HUDEP-2 (cell line): Measurements from ENCODE around the gene DAB2.
"Not testable (repeated sequence)": the region's sequence is repeated elsewhere in the genome, so short reads cannot be mapped to it uniquely, and the experiment has no call there.

Experiments
- DNase-seq, 76 experiments: peaks; one replicate each; lab custom pipeline; 2025; ENCODE audit not compliant: unreplicated experiment in 76 of 76; lab: John Stamatoyannopoulos, UW

Gene DAB2

GRCh38 chr5:39422728-39423285 is 2.0 kb downstream of the DAB2 start:
- no peak for DNase-seq

GRCh38 chr5:39422036-39422606 is 2.7 kb downstream of the DAB2 start:
- no peak for DNase-seq

- no peak for DNase-seq
Measured at GRCh38 chr5:39420482-39421145, 4.2 kb downstream of the DAB2 start.

GRCh38 chr5:39419796-39420195 is 5.0 kb downstream of the DAB2 start:
- DNase-seq, result no peak

GRCh38 chr5:39417979-39418378 is 6.8 kb downstream of the DAB2 start:
- no peak for DNase-seq

GRCh38 chr5:39415201-39415600 is 9.6 kb downstream of the DAB2 start:
- no peak for DNase-seq

GRCh38 chr5:39414426-39414825 is 10.4 kb downstream of the DAB2 start:
- no peak for DNase-seq

- no peak for DNase-seq
Measured at GRCh38 chr5:39413771-39414170, 11.0 kb downstream of the DAB2 start.

- no peak for DNase-seq
Measured at GRCh38 chr5:39412721-39413394, 11.9 kb downstream of the DAB2 start.

- DNase-seq, result no peak
Measured at GRCh38 chr5:39411985-39412384, 12.8 kb downstream of the DAB2 start.

- no peak for DNase-seq
Measured at GRCh38 chr5:39411061-39411460, 13.7 kb downstream of the DAB2 start.

GRCh38 chr5:39409033-39409432 is 15.7 kb downstream of the DAB2 start:
- no peak for DNase-seq

- no peak for DNase-seq
Measured at GRCh38 chr5:39405083-39405843, 19.5 kb downstream of the DAB2 start.

GRCh38 chr5:39403761-39404160 is 21.0 kb downstream of the DAB2 start:
- DNase-seq, result not testable (repeated sequence)

GRCh38 chr5:39402140-39402539 is 22.6 kb downstream of the DAB2 start:
- not testable (repeated sequence) for DNase-seq

GRCh38 chr5:39400713-39401578 is 23.8 kb downstream of the DAB2 start:
- DNase-seq, result no peak

GRCh38 chr5:39399135-39400036 is 25.4 kb downstream of the DAB2 start:
- DNase-seq, result no peak

- no peak for DNase-seq
Measured at GRCh38 chr5:39396843-39397242, 27.9 kb downstream of the DAB2 start.

GRCh38 chr5:39395521-39395920 is 29.3 kb downstream of the DAB2 start:
- no peak for DNase-seq
